SK-N-MC (cell line): Measurements from ENCODE around the gene GRAMD2B.
"Not testable (repeated sequence)": the region's sequence is repeated elsewhere in the genome, so short reads cannot be mapped to it uniquely, and the experiment has no call there.

Experiments
- DNase-seq: peaks from one replicate; pipeline ENCODE4 v3.0.0-alpha.2; 2011; ENCODE audit warnings: low read depth, low spot score
- H3K27ac ChIP-seq: fragments of 200-600 bp; sonication (generic); 2 replicates; pipeline ENCODE4 v1.5.1; 2016; ENCODE audit warnings: mixed run types
- H3K36me3 ChIP-seq: fragments of 200-600 bp; sonication (generic); 2 replicates; pipeline ENCODE4 v1.6.1; 2017; ENCODE audit warnings: antibody characterized with exemption, low read length, mixed read lengths; ENCODE audit not compliant: insufficient read depth
- H3K4me3 ChIP-seq: fragments of 200-600 bp; sonication (generic); 2 replicates; pipeline ENCODE4 v1.5.1; 2016
- H3K9ac ChIP-seq: fragments of 200-600 bp; sonication (generic); 2 replicates; pipeline ENCODE4 v1.8.0; 2017; ENCODE audit warnings: mixed run types, mixed read lengths; ENCODE audit not compliant: insufficient read length
- H3K9me3 ChIP-seq: fragments of 200-600 bp; sonication (generic); 2 replicates; pipeline ENCODE4 v1.6.1; 2017; ENCODE audit warnings: low read depth, mild to moderate bottlenecking, antibody characterized with exemption, low read length, moderate library complexity, mixed read lengths
- EZH2 ChIP-seq: fragments of 200-600 bp; sonication (generic); IDR thresholded peaks from one replicate; pipeline ENCODE4 v1.6.1; 2017; ENCODE audit warnings: antibody characterized with exemption
- FOXP2 ChIP-seq: optimal IDR thresholded peaks from 2 replicates; pipeline ENCODE3; 2011; ENCODE audit warnings: mild to moderate bottlenecking, moderate library complexity; ENCODE audit not compliant: insufficient read depth; ENCODE audit errors: extremely low read length, control extremely low read depth
- POLR2AphosphoS5 ChIP-seq: IDR thresholded peaks from 2 replicates; pipeline ENCODE4 v1.6.1; 2012; ENCODE audit warnings: mild to moderate bottlenecking, low read depth, low read length, borderline replicate concordance

The GRAMD2B gene

GRCh38 chr5:126460977-126461376 is 37.8 kb downstream of the GRAMD2B start:
- no peak overlapping the region for H3K9ac ChIP-seq
- no peaks in the 10 kb centered on the region for H3K36me3 ChIP-seq
- TF ChIP-seq POLR2AphosphoS5 (no peak), FOXP2 (no peak), EZH2 (no peak)
- no peaks in the 10 kb centered on the region for H3K9me3 ChIP-seq
- no peak for DNase-seq
- H3K27ac ChIP-seq, result no peak overlapping the region
- no peak overlapping the region for H3K4me3 ChIP-seq

GRCh38 chr5:126461838-126462237 is 38.6 kb downstream of the GRAMD2B start:
- no peak for TF ChIP-seq POLR2AphosphoS5
- TF ChIP-seq FOXP2, result no peak
- TF ChIP-seq EZH2, result no peak
- H3K4me3 ChIP-seq, result no peak overlapping the region
- H3K9me3 ChIP-seq, result no peaks in the 10 kb centered on the region
- H3K9ac ChIP-seq, result no peak overlapping the region
- H3K27ac ChIP-seq, result no peak overlapping the region
- no peak for DNase-seq
- H3K36me3 ChIP-seq, result no peaks in the 10 kb centered on the region

GRCh38 chr5:126462239-126463014 is 39.2 kb downstream of the GRAMD2B start:
- Histone ChIP-seq H3K9ac (no peak overlapping the region), H3K27ac (no peak overlapping the region), H3K9me3 (no peaks in the 10 kb centered on the region), H3K36me3 (no peaks in the 10 kb centered on the region), H3K4me3 (no peak overlapping the region)
- DNase-seq, result no peak
- TF ChIP-seq POLR2AphosphoS5 (no peak), EZH2 (no peak), FOXP2 (no peak)

GRCh38 chr5:126464016-126464415 is 40.8 kb downstream of the GRAMD2B start:
- Histone ChIP-seq H3K9me3 (no peaks in the 10 kb centered on the region), H3K27ac (no peak overlapping the region), H3K9ac (no peak overlapping the region), H3K36me3 (no peaks in the 10 kb centered on the region), H3K4me3 (no peak overlapping the region)
- TF ChIP-seq FOXP2 (no peak), POLR2AphosphoS5 (no peak), EZH2 (no peak)
- no peak for DNase-seq

- H3K27ac ChIP-seq, result no peak overlapping the region
- no peak for DNase-seq
- H3K9me3 ChIP-seq, result no peaks in the 10 kb centered on the region
- H3K4me3 ChIP-seq, result no peak overlapping the region
- H3K36me3 ChIP-seq, result no peaks in the 10 kb centered on the region
- no peak for TF ChIP-seq POLR2AphosphoS5
- TF ChIP-seq FOXP2, result no peak
- no peak for TF ChIP-seq EZH2
- H3K9ac ChIP-seq, result no peak overlapping the region
Measured at GRCh38 chr5:126464959-126465358, 41.8 kb downstream of the GRAMD2B start.

- Histone ChIP-seq H3K36me3 (no peaks in the 10 kb centered on the region), H3K4me3 (no peak overlapping the region), H3K9ac (no peak overlapping the region), H3K9me3 (no peaks in the 10 kb centered on the region), H3K27ac (no peak overlapping the region)
- no peak for TF ChIP-seq POLR2AphosphoS5
- TF ChIP-seq EZH2, result no peak
- no peak for DNase-seq
Measured at GRCh38 chr5:126468091-126468490, 44.9 kb downstream of the GRAMD2B start.

- no peaks in the 10 kb centered on the region for H3K36me3 ChIP-seq
Measured at GRCh38 chr5:126469536-126470316, 46.5 kb downstream of the GRAMD2B start.

GRCh38 chr5:126470529-126470928 is 47.3 kb downstream of the GRAMD2B start:
- H3K27ac ChIP-seq, H3K4me3 ChIP-seq, DNase-seq, H3K36me3 ChIP-seq, H3K9ac ChIP-seq, H3K9me3 ChIP-seq: not testable (repeated sequence)

More at GRCh38 chr5:126469536-126470316, 46.5 kb downstream of the GRAMD2B start:
- TF ChIP-seq POLR2AphosphoS5, result no peak
- TF ChIP-seq EZH2, result no peak
- TF ChIP-seq FOXP2, result no peak
- Histone ChIP-seq H3K9ac (no peak overlapping the region), H3K27ac (no peak overlapping the region), H3K4me3 (no peak overlapping the region), H3K9me3 (no peaks in the 10 kb centered on the region)
- DNase-seq, result no peak
